Renal cortical epithelial cell (primary cell): ENCODE data around the gene CHPF2. TPM values are rescaled to one million over a fixed set of nuclear protein-coding genes. Genes with fewer than 3 reads are reported as not detected.

Source experiments
- total RNA-seq: library from RNA; depleted of rRNA; stranded (reverse); fragments of >200 nt; gene quantifications from 2 replicates; pipeline ENCODE4 v1.2.3, GENCODE V29; 2014

The CHPF2 gene
- total RNA-seq, 1 donor from 2014 or later, result 65.9 TPM

Other genes with a start within 250 kb of the CHPF2 start
- 0.15 and 0.35 TPM in 2 replicates for gene NOS3, start 241.5 kb upstream of the CHPF2 start, total RNA-seq
- gene ATG9B, start 208.0 kb upstream of the CHPF2 start, total RNA-seq, result 0.10 TPM in 1 of 2 replicates, not detected in the other
- 31.0 and 43.4 TPM in 2 replicates for gene ABCB8, start 204.0 kb upstream of the CHPF2 start, total RNA-seq
- gene ASIC3, start 184.0 kb upstream of the CHPF2 start, total RNA-seq, result 0.15 TPM in 1 of 2 replicates, not detected in the other
- 14.8 and 16.8 TPM in 2 replicates for gene CDK5, start 174.6 kb upstream of the CHPF2 start, total RNA-seq
- 92.4 and 137 TPM in 2 replicates for gene SLC4A2, start 172.9 kb upstream of the CHPF2 start, total RNA-seq
- gene FASTK, start 151.7 kb upstream of the CHPF2 start, total RNA-seq, result 59.3 and 63.7 TPM in 2 replicates
- gene TMUB1, start 149.0 kb upstream of the CHPF2 start, total RNA-seq, result 34.9 and 41.5 TPM in 2 replicates
- gene AGAP3, start 146.0 kb upstream of the CHPF2 start, total RNA-seq, result 36.3 and 41.2 TPM in 2 replicates
- not detected in 2 replicates for gene GBX1, start 64.8 kb upstream of the CHPF2 start, total RNA-seq
- not detected in 2 replicates for gene ASB10, start 45.2 kb upstream of the CHPF2 start, total RNA-seq
- not detected in 2 replicates for gene H2BK1, start 22.0 kb upstream of the CHPF2 start, total RNA-seq
- 80.6 and 82.7 TPM in 2 replicates for gene ABCF2, start 5.3 kb upstream of the CHPF2 start, total RNA-seq
- gene SMARCD3, start 16.2 kb downstream of the CHPF2 start, total RNA-seq, result 3.8 and 15.0 TPM in 2 replicates
- 50.4 and 53.6 TPM in 2 replicates for gene NUB1, start 109.3 kb downstream of the CHPF2 start, total RNA-seq
- gene WDR86, start 177.6 kb downstream of the CHPF2 start, total RNA-seq, result 1.5 TPM in 1 of 2 replicates, not detected in the other
- not detected in 2 replicates for gene CRYGN, start 207.7 kb downstream of the CHPF2 start, total RNA-seq